Measurements from ENCODE around the gene GPRIN1. TPM values are rescaled to one million over a fixed set of nuclear protein-coding genes. Genes with fewer than 3 reads are reported as not detected.

GPRIN1 gene
- total RNA-seq, 1 experiment from 2014 or later: 16.7 TPM

- no peak overlapping the region for H3K4me3 ChIP-seq (ENCODE audit: low read depth, low read length, poor library complexity, severe bottlenecking)
- no TSS peak for BruUV-seq (replicated peaks)
- H3K27me3 ChIP-seq (replicated peaks; ENCODE audit: insufficient read depth, low read depth, low read length, poor library complexity): no peaks in the 10 kb centered on the region
- no peaks in the 10 kb centered on the region for H3K9me3 ChIP-seq (ENCODE audit: low read depth, low read length, poor library complexity, severe bottlenecking)
- H3K4me1 ChIP-seq (ENCODE audit: insufficient read depth, low read length, poor library complexity, severe bottlenecking): no peaks in the 10 kb centered on the region
- CTCF ChIA-PET: interaction anchor here (0.9 kb wide), 1 partner anchor 935 kb away, joined by 3 read pairs; no protein-coding TSS in a partner anchor
- H3K36me3 ChIP-seq (ENCODE audit: insufficient read depth, low read length, poor library complexity, severe bottlenecking): no peaks in the 10 kb centered on the region
- TF ChIP-seq, protein P1, sequence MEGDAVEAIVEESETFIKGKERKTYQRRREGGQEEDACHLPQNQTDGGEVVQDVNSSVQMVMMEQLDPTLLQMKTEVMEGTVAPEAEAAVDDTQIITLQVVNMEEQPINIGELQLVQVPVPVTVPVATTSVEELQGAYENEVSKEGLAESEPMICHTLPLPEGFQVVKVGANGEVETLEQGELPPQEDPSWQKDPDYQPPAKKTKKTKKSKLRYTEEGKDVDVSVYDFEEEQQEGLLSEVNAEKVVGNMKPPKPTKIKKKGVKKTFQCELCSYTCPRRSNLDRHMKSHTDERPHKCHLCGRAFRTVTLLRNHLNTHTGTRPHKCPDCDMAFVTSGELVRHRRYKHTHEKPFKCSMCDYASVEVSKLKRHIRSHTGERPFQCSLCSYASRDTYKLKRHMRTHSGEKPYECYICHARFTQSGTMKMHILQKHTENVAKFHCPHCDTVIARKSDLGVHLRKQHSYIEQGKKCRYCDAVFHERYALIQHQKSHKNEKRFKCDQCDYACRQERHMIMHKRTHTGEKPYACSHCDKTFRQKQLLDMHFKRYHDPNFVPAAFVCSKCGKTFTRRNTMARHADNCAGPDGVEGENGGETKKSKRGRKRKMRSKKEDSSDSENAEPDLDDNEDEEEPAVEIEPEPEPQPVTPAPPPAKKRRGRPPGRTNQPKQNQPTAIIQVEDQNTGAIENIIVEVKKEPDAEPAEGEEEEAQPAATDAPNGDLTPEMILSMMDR (conservative IDR thresholded peaks at IDR 0.05; ENCODE audit: low read depth, low read length): no peak
- no peak for TF ChIP-seq EZH2 (IDR thresholded peaks at IDR 0.05; ENCODE audit: borderline replicate concordance, low read depth, low read length, poor library complexity, severe bottlenecking)
- intact Hi-C loops (cut with micrococcal nuclease; ENCODE audit: unreplicated experiment): no loop called here
- POLR2A ChIA-PET (ENCODE audit: low non-redundant PET): no interaction called here
- DNase-seq (ENCODE audit: low spot score): no peak
- no peak overlapping the region for H3K27ac ChIP-seq (ENCODE audit: low read depth, low read length, poor library complexity, severe bottlenecking)
These were observed 43.7 kb upstream of the GPRIN1 start for GRCh38 chr5:176653401-176654385.

GRCh38 chr5:176652136-176652535 is 42.2 kb upstream of the GPRIN1 start:
- TF ChIP-seq, protein P1 (conservative IDR thresholded peaks at IDR 0.05; ENCODE audit: low read depth, low read length): no peak
- TF ChIP-seq EZH2 (IDR thresholded peaks at IDR 0.05; ENCODE audit: borderline replicate concordance, low read depth, low read length, poor library complexity, severe bottlenecking): no peak
- no TSS peak for BruUV-seq (replicated peaks)
- Histone ChIP-seq H3K36me3 (ENCODE audit: insufficient read depth, low read length, poor library complexity, severe bottlenecking) (no peaks in the 10 kb centered on the region), H3K27ac (ENCODE audit: low read depth, low read length, poor library complexity, severe bottlenecking) (no peak overlapping the region), H3K27me3 (replicated peaks; ENCODE audit: insufficient read depth, low read depth, low read length, poor library complexity) (no peaks in the 10 kb centered on the region), H3K9me3 (ENCODE audit: low read depth, low read length, poor library complexity, severe bottlenecking) (no peaks in the 10 kb centered on the region), H3K4me3 (ENCODE audit: low read depth, low read length, poor library complexity, severe bottlenecking) (no peak overlapping the region), H3K4me1 (ENCODE audit: insufficient read depth, low read length, poor library complexity, severe bottlenecking) (no peaks in the 10 kb centered on the region)
- DNase-seq (ENCODE audit: low spot score): no peak
- ChIA-PET POLR2A (ENCODE audit: low non-redundant PET) (no interaction called here), CTCF (interaction anchor here (1.5 kb wide), 1 partner anchor 9 kb away, joined by 3 read pairs; no protein-coding TSS in a partner anchor)
- intact Hi-C loops (cut with micrococcal nuclease; ENCODE audit: unreplicated experiment): no loop called here

DNA sequence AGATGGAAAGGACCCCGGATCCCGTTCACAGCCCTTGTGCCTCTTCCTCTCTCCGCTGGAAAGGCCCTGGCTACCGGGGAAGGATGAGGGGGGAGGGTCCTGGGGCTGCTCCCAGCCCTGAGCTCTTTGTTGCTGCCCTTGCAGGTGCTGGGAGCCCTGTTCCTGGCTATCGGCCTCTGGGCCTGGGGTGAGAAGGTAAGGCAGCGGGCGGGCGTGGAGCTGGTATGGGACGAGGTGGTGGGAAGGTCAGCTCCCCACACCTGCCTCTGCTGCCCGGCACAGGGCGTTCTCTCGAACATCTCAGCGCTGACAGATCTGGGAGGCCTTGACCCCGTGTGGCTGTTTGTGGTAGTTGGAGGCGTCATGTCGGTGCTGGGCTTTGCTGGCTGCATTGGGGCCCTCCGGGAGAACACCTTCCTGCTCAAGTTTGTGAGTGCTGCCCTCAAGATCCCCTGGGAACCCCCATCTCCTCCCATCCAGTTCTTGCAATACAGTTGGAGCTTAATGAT is 41.6 kb upstream of the GPRIN1 start:
- POLR2A ChIA-PET (ENCODE audit: low non-redundant PET): no interaction called here
- no TSS peak for BruUV-seq (replicated peaks)
- no peaks in the 10 kb centered on the region for H3K9me3 ChIP-seq (ENCODE audit: low read depth, low read length, poor library complexity, severe bottlenecking)
- no peak for DNase-seq (ENCODE audit: low spot score)
- no peak for TF ChIP-seq EZH2 (IDR thresholded peaks at IDR 0.05; ENCODE audit: borderline replicate concordance, low read depth, low read length, poor library complexity, severe bottlenecking)
- TF ChIP-seq, protein P1 (conservative IDR thresholded peaks at IDR 0.05; ENCODE audit: low read depth, low read length): no peak
- H3K36me3 ChIP-seq (ENCODE audit: insufficient read depth, low read length, poor library complexity, severe bottlenecking): no peaks in the 10 kb centered on the region
- H3K27ac ChIP-seq (ENCODE audit: low read depth, low read length, poor library complexity, severe bottlenecking): no peak overlapping the region
- H3K27me3 ChIP-seq (replicated peaks; ENCODE audit: insufficient read depth, low read depth, low read length, poor library complexity): no peaks in the 10 kb centered on the region
- no peaks in the 10 kb centered on the region for H3K4me1 ChIP-seq (ENCODE audit: insufficient read depth, low read length, poor library complexity, severe bottlenecking)
- intact Hi-C loops (cut with micrococcal nuclease; ENCODE audit: unreplicated experiment): no loop called here
- CTCF ChIA-PET: interaction anchor here (1.5 kb wide), 1 partner anchor 9 kb away, joined by 3 read pairs; no protein-coding TSS in a partner anchor
- no peak overlapping the region for H3K4me3 ChIP-seq (ENCODE audit: low read depth, low read length, poor library complexity, severe bottlenecking)

Measured in A673 (cell line).